Measurements from ENCODE around the gene SIK3.

SIK3 gene

GRCh38 chr11:116842909-116843308 lies 255.3 kb downstream of the SIK3 start:
- no peak for DNase-seq (ENCODE audit: low read depth)
- no peak for TF ChIP-seq CTCF (IDR thresholded peaks at IDR 0.05; ENCODE audit: low read depth, low read length, missing control alignments)

GRCh38 chr11:116842117-116842516 lies 256.1 kb downstream of the SIK3 start:
- TF ChIP-seq CTCF (IDR thresholded peaks at IDR 0.05; ENCODE audit: low read depth, low read length, missing control alignments), result no peak
- no peak for DNase-seq (ENCODE audit: low read depth)
- no peak overlapping the region for H3K4me3 ChIP-seq (ENCODE audit: low read depth, low read length)

More at GRCh38 chr11:116842909-116843308, 255.3 kb downstream of the SIK3 start:
- no peak overlapping the region for H3K4me3 ChIP-seq (ENCODE audit: low read depth, low read length)

- H3K4me3 ChIP-seq (ENCODE audit: low read depth, low read length), result no peak overlapping the region
- TF ChIP-seq CTCF (IDR thresholded peaks at IDR 0.05; ENCODE audit: low read depth, low read length, missing control alignments), result no peak
- no peak for DNase-seq (ENCODE audit: low read depth)
These were observed 257.4 kb downstream of the SIK3 start for GRCh38 chr11:116840746-116841296.

GRCh38 chr11:116840224-116840745 lies 257.9 kb downstream of the SIK3 start:
- no peak for DNase-seq (ENCODE audit: low read depth)
- no peak for TF ChIP-seq CTCF (IDR thresholded peaks at IDR 0.05; ENCODE audit: low read depth, low read length, missing control alignments)
- H3K4me3 ChIP-seq (ENCODE audit: low read depth, low read length), result no peak overlapping the region

GRCh38 chr11:116838321-116839084 lies 259.7 kb downstream of the SIK3 start:
- no peak for TF ChIP-seq CTCF (IDR thresholded peaks at IDR 0.05; ENCODE audit: low read depth, low read length, missing control alignments)
- H3K4me3 ChIP-seq (ENCODE audit: low read depth, low read length), result no peak overlapping the region
- DNase-seq (ENCODE audit: low read depth), result no peak

- TF ChIP-seq CTCF (IDR thresholded peaks at IDR 0.05; ENCODE audit: low read depth, low read length, missing control alignments), result no peak
- DNase-seq (ENCODE audit: low read depth), result no peak
- H3K4me3 ChIP-seq (ENCODE audit: low read depth, low read length), result no peak within 1 kb of the TSS
These were observed 260.8 kb downstream of the SIK3 start, which contains the start of gene APOA1 for GRCh38 chr11:116837231-116838091. Gene APOA1, minus strand, starts transcription at chr11:116837622. Its CDS starts 235 bp downstream, at chr11:116837387.
